Fibroblast of pulmonary artery (primary cell): ENCODE results near the gene NOL4L.

Experiments used
- DNase-seq: peaks from one replicate; pipeline ENCODE4 v3.0.0-alpha.2; 2010; ENCODE audit warnings: low read depth
- H3K4me3 ChIP-seq: replicated peaks from 2 replicates; pipeline ENCODE4 v1.5.1; 2011; ENCODE audit warnings: low read depth, mild to moderate bottlenecking, control low read depth, low read length, moderate library complexity
- TF ChIP-seq, protein P1 (sequence below): IDR thresholded peaks from 2 replicates; pipeline ENCODE4 v1.5.1; 2011; ENCODE audit warnings: mild to moderate bottlenecking, control low read depth, low read length, inconsistent platforms; ENCODE audit errors: missing control alignments

The NOL4L gene

GRCh38 chr20:32528171-32528891, 56.8 kb downstream of the NOL4L start:
- DNase-seq, result no peak
- TF ChIP-seq, protein P1, sequence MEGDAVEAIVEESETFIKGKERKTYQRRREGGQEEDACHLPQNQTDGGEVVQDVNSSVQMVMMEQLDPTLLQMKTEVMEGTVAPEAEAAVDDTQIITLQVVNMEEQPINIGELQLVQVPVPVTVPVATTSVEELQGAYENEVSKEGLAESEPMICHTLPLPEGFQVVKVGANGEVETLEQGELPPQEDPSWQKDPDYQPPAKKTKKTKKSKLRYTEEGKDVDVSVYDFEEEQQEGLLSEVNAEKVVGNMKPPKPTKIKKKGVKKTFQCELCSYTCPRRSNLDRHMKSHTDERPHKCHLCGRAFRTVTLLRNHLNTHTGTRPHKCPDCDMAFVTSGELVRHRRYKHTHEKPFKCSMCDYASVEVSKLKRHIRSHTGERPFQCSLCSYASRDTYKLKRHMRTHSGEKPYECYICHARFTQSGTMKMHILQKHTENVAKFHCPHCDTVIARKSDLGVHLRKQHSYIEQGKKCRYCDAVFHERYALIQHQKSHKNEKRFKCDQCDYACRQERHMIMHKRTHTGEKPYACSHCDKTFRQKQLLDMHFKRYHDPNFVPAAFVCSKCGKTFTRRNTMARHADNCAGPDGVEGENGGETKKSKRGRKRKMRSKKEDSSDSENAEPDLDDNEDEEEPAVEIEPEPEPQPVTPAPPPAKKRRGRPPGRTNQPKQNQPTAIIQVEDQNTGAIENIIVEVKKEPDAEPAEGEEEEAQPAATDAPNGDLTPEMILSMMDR, result no peak
- H3K4me3 ChIP-seq, result no peak overlapping the region

DNA sequence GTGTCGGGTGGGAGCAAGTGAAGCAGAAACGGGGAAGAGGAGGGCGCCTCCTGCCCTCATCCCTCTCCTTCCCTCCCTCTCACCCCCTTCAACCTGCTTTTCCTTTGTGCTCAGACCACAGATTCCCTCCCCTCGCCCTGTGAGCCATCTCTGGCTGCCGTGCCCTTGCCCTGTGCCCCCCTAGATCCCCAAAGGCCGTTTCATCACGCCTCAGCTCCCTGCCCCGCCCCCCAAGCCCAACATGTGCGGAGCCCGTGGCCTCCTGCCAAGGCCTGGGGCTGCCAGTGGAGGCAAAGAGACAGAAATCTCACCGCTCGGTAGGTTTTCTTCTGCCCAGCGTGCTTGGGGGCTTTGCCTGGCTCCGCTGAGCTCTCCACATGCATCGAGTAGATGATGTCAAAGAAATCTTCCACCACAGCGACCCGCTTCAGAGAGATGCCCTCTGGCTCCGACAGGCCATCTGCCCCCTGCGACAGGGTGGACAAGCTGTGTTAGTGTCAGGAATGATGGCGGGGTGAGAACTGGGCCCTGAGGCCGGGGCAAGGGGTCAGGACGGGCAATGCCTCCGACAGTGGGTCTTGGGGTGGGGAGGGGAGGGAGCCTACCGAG, 57.6 kb downstream of the NOL4L start:
- no peak for DNase-seq
- H3K4me3 ChIP-seq, result no peak overlapping the region
- TF ChIP-seq, protein P1, result no peak

- TF ChIP-seq, protein P1, result no peak
- DNase-seq, result no peak
- no peak overlapping the region for H3K4me3 ChIP-seq
Observed at GRCh38 chr20:32527052-32527446, 58.1 kb downstream of the NOL4L start.

DNA sequence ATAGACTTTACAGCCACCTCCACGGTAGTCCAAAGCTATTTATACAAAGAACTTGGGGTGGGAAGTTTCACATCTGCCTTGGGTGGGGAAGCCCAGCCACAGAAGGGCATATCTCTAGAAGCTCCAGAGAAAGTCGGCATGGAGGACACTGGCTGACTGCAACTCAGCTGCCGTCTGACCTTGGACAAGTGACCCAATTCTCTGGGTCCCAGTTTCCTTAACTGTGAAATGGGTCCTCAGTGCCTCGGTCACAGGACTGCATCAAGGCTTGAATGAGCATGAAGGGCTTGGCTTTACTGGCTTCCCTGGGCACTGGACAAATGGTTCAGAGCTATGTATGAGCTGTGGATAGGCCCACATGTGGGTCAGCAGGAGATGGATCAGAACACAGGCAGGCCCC, 58.6 kb downstream of the NOL4L start:
- no peak overlapping the region for H3K4me3 ChIP-seq
- TF ChIP-seq, protein P1, result no peak
- no peak for DNase-seq

- no peak overlapping the region for H3K4me3 ChIP-seq
- TF ChIP-seq, protein P1, result no peak
- no peak for DNase-seq
Observed at GRCh38 chr20:32526125-32526524, 59.0 kb downstream of the NOL4L start.

DNA sequence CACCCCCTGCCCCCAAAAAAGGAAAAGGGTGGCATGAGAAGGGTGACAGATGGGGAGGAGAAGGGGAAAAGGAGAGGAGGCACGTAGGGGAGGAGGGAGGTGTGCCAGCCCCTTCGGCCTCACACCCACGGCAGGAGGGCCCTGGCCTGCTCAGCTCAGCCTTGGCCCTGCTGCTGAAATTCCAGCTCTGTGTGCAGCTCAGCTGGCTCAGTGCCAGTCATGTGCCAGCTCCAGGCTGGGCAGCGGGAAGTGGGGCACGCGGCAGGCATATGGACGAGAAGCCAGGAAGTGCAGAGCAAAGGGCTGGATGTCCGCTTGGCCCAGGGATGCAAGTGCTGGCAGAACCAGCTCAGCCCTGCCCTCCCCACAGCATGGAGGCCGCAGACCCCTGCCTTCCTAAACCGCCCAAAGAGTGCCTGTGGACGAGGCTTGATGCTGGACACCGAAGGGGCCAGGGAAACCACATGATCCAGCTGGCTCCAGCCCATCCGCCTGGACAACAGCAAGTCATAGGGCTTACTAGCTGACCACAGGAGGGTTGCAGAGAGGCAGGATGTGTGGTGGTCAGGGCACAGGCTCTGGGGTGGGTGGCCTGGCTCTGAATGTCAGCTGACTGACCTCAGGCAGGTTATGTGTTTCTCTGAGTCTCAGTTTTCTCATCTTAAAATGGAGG, 60.2 kb downstream of the NOL4L start:
- no peak overlapping the region for H3K4me3 ChIP-seq
- DNase-seq, result no peak
- TF ChIP-seq, protein P1, result no peak
